Measurements from ENCODE around the gene SPINK5.

The SPINK5 gene

DNA sequence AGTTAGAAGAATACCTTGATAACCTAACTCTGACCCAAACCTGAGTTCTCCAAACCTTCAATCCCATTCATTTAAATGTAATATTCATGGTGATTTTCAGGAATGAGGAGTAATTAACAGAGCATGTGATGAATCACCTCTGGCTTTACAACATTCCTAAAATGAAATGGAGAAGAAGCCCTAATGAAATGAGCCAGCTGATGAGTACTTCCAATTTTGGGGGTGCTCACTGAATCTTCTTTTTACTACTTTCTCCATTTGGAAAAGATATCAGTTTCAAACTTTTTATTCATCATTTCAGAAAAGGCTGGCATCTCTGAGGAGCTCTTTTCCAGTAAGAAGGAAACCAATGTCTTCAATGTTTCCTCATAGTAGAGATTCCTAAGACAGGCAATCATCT is 2.9 kb upstream of the SPINK5 start:
- peaks cover under 1% of the 10 kb centered on the region for H3K9me3 ChIP-seq (ENCODE audit: insufficient read depth, low read length, severe bottlenecking)
- no peak for ATAC-seq (ENCODE audit: insufficient read depth, low read depth)
- no peak for DNase-seq
- no peak overlapping the region for H3K27ac ChIP-seq (ENCODE audit: low read length)
- no peaks in the 10 kb centered on the region for H4K20me1 ChIP-seq (ENCODE audit: insufficient read depth, low read length)
- no peaks in the 10 kb centered on the region for H3K79me2 ChIP-seq (ENCODE audit: insufficient read depth, low read length)
- no peak overlapping the region for H3K9ac ChIP-seq (ENCODE audit: low read depth, low read length)
- H3K4me2 ChIP-seq (ENCODE audit: insufficient read depth, low read length), result no peak overlapping the region
- no peaks in the 10 kb centered on the region for H3K36me3 ChIP-seq (ENCODE audit: insufficient read depth, low read length)
- H2AFZ ChIP-seq (ENCODE audit: low read depth, low read length), result no peak overlapping the region
- no peaks in the 10 kb centered on the region for H3K4me1 ChIP-seq (ENCODE audit: insufficient read depth, low read length)
- H3K4me3 ChIP-seq (ENCODE audit: low read depth in 1 of 2, low read length in 2 of 2), result no peak overlapping the region
- TF ChIP-seq, protein P1, sequence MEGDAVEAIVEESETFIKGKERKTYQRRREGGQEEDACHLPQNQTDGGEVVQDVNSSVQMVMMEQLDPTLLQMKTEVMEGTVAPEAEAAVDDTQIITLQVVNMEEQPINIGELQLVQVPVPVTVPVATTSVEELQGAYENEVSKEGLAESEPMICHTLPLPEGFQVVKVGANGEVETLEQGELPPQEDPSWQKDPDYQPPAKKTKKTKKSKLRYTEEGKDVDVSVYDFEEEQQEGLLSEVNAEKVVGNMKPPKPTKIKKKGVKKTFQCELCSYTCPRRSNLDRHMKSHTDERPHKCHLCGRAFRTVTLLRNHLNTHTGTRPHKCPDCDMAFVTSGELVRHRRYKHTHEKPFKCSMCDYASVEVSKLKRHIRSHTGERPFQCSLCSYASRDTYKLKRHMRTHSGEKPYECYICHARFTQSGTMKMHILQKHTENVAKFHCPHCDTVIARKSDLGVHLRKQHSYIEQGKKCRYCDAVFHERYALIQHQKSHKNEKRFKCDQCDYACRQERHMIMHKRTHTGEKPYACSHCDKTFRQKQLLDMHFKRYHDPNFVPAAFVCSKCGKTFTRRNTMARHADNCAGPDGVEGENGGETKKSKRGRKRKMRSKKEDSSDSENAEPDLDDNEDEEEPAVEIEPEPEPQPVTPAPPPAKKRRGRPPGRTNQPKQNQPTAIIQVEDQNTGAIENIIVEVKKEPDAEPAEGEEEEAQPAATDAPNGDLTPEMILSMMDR (IDR thresholded peaks at IDR 0.05; ENCODE audit: borderline replicate concordance, extremely low read depth, low read length, poor library complexity, severe bottlenecking), result no peak
- TF ChIP-seq EZH2 (IDR thresholded peaks at IDR 0.05; ENCODE audit: borderline replicate concordance, low read depth, low read length, severe bottlenecking), result no peak
- H3K27me3 ChIP-seq (ENCODE audit: insufficient read depth, low read length, poor library complexity), result no peaks in the 10 kb centered on the region

DNA sequence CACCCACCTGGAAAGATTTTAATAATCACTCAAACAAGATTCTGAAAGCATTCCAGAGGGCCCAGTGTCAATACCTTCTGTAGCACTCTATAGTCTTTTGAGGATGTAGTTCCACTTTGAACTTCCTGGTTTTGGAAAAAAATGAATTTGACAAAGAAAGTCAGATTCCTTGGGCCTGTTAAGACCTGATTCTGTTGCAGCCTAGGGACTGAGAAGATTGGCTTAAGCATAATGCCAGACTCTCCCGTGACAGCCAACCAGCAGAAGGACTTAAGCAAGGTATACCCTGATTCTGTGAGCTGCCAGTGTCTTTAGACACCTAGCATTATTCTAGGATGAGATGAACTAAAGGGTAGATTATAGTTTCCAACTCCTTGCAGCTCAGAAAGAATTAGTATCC is 6.8 kb downstream of the SPINK5 start:
- H3K36me3 ChIP-seq (ENCODE audit: insufficient read depth, low read length), result no peaks in the 10 kb centered on the region
- no peak overlapping the region for H3K4me3 ChIP-seq (ENCODE audit: low read depth in 1 of 2, low read length in 2 of 2)
- no peaks in the 10 kb centered on the region for H3K9me3 ChIP-seq (ENCODE audit: insufficient read depth, low read length, severe bottlenecking)
- H3K9ac ChIP-seq (ENCODE audit: low read depth, low read length), result no peak overlapping the region
- H3K27me3 ChIP-seq (ENCODE audit: insufficient read depth, low read length, poor library complexity), result no peaks in the 10 kb centered on the region
- no peak for TF ChIP-seq EZH2 (IDR thresholded peaks at IDR 0.05; ENCODE audit: borderline replicate concordance, low read depth, low read length, severe bottlenecking)
- TF ChIP-seq, protein P1 (IDR thresholded peaks at IDR 0.05; ENCODE audit: borderline replicate concordance, extremely low read depth, low read length, poor library complexity, severe bottlenecking), result no peak
- no peak overlapping the region for H2AFZ ChIP-seq (ENCODE audit: low read depth, low read length)
- ATAC-seq (ENCODE audit: insufficient read depth, low read depth) (no peak), DNase-seq (no peak)
- H3K4me1 ChIP-seq (ENCODE audit: insufficient read depth, low read length), result no peaks in the 10 kb centered on the region
- no peaks in the 10 kb centered on the region for H3K79me2 ChIP-seq (ENCODE audit: insufficient read depth, low read length)
- H3K27ac ChIP-seq (ENCODE audit: low read length), result no peak overlapping the region
- no peaks in the 10 kb centered on the region for H4K20me1 ChIP-seq (ENCODE audit: insufficient read depth, low read length)
- no peak overlapping the region for H3K4me2 ChIP-seq (ENCODE audit: insufficient read depth, low read length)

DNA sequence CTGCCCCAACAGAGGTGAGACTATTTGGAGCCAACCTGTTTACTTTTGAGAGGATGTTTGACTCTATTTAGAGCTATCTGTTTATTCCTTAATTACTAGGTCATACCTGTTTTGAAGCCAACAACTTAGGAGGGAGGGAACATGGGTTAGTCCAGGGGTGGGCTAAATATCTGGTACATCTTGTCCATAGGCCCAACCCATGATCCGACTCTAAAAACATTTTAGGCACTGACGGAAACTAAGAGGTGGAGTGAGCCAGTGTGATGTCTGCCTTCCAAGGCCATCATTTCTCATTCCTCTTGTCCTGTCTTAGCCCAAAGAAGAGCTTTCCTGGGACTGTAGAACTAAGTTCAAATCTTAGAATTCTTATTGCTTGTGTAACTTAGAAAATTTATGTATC is 8.4 kb downstream of the SPINK5 start:
- Histone ChIP-seq H4K20me1 (ENCODE audit: insufficient read depth, low read length) (no peaks in the 10 kb centered on the region), H3K4me2 (ENCODE audit: insufficient read depth, low read length) (no peak overlapping the region), H3K36me3 (ENCODE audit: insufficient read depth, low read length) (no peaks in the 10 kb centered on the region), H2AFZ (ENCODE audit: low read depth, low read length) (no peak overlapping the region), H3K27ac (ENCODE audit: low read length) (no peak overlapping the region), H3K4me3 (ENCODE audit: low read depth in 1 of 2, low read length in 2 of 2) (no peak overlapping the region), H3K9me3 (ENCODE audit: insufficient read depth, low read length, severe bottlenecking) (no peaks in the 10 kb centered on the region), H3K27me3 (ENCODE audit: insufficient read depth, low read length, poor library complexity) (no peaks in the 10 kb centered on the region), H3K79me2 (ENCODE audit: insufficient read depth, low read length) (no peaks in the 10 kb centered on the region), H3K4me1 (ENCODE audit: insufficient read depth, low read length) (no peaks in the 10 kb centered on the region), H3K9ac (ENCODE audit: low read depth, low read length) (no peak overlapping the region)
- TF ChIP-seq, protein P1 (IDR thresholded peaks at IDR 0.05; ENCODE audit: borderline replicate concordance, extremely low read depth, low read length, poor library complexity, severe bottlenecking), result no peak
- no peak for TF ChIP-seq EZH2 (IDR thresholded peaks at IDR 0.05; ENCODE audit: borderline replicate concordance, low read depth, low read length, severe bottlenecking)
- no peak for ATAC-seq (ENCODE audit: insufficient read depth, low read depth)
- DNase-seq, result no peak

DNA sequence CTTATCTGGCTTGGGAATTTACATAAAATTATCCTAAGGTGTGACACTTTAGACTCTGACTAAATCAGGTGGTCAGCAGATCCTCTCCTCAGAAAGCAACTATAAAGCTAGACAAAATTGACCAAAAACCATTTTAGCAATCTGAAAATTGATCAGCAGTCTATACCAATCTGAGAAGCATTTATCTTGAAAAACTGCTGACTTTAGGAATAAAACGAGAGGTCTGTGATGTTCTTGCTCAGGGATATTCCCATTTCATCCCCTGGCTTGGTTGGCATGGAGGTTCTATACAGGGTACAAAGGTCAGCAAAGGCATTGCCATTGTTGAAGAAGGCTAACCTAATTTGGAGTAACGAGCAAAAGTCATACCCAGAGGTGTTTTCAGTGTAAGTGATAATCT is 11.7 kb downstream of the SPINK5 start:
- H3K4me2 ChIP-seq (ENCODE audit: insufficient read depth, low read length), result no peak overlapping the region

More for the DNA sequence above, 11.7 kb downstream of the SPINK5 start:
- H3K27ac ChIP-seq (ENCODE audit: low read length), result no peak overlapping the region
- no peaks in the 10 kb centered on the region for H3K79me2 ChIP-seq (ENCODE audit: insufficient read depth, low read length)
- TF ChIP-seq, protein P1 (IDR thresholded peaks at IDR 0.05; ENCODE audit: borderline replicate concordance, extremely low read depth, low read length, poor library complexity, severe bottlenecking), result no peak
- TF ChIP-seq EZH2 (IDR thresholded peaks at IDR 0.05; ENCODE audit: borderline replicate concordance, low read depth, low read length, severe bottlenecking), result no peak
- no peak overlapping the region for H3K9ac ChIP-seq (ENCODE audit: low read depth, low read length)
- H3K4me3 ChIP-seq (ENCODE audit: low read depth in 1 of 2, low read length in 2 of 2), result no peak overlapping the region
- H3K27me3 ChIP-seq (ENCODE audit: insufficient read depth, low read length, poor library complexity), result no peaks in the 10 kb centered on the region
- H3K9me3 ChIP-seq (ENCODE audit: insufficient read depth, low read length, severe bottlenecking), result no peaks in the 10 kb centered on the region
- H3K36me3 ChIP-seq (ENCODE audit: insufficient read depth, low read length), result no peaks in the 10 kb centered on the region
- DNase-seq (no peak), ATAC-seq (ENCODE audit: insufficient read depth, low read depth) (no peak)
- H3K4me1 ChIP-seq (ENCODE audit: insufficient read depth, low read length), result no peaks in the 10 kb centered on the region
- no peak overlapping the region for H2AFZ ChIP-seq (ENCODE audit: low read depth, low read length)
- H4K20me1 ChIP-seq (ENCODE audit: insufficient read depth, low read length), result no peaks in the 10 kb centered on the region

Measured in DND-41 (cell line).